ENCODE data around the gene CPEB3. TPM values are rescaled to one million over a fixed set of nuclear protein-coding genes. Genes with fewer than 3 reads are reported as not detected.

Gene CPEB3
- total and polyA plus RNA-seq, 4 donors, result 2.1 to 8.4 (median 5.1) TPM

DNA sequence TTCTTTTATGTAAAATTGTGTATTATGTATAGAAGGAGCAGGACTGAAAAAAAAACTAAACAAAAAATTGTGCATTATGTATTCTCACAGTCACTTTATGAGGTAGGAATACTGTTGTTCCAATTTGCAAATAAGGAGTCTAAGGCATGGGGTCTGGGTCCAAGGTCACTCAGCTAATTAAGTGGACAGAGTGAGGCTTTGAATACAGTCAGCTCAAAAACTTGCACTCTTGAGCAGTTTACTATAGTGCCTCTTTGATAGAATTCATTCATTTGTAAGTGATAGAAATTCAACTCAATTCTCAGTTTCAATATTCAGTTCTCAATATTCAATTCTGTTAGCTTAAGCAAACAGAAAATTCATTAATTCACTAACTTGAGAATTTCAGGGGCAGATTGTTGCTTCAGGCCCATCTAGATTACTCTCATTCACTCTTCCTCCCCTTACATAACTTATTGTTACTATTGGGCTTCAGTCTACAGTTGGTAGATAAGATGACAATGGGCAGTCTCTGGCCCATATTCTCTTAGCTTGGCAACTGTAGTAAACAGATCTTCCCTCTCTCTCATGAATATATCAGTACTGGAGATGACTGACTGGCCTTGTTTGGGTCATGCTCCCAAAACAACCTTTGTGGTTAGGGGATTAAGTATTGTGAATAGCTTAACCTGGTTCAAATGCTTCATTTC is 280.7 kb downstream of the CPEB3 start:
- Histone ChIP-seq H3K27me3 (ENCODE audit: control insufficient read depth in 4 of 4, insufficient read depth in 4 of 4, low read length in 3 of 4) (no peaks in the 10 kb centered on the region), H3K27ac (ENCODE audit: low read depth in 1 of 2, low read length in 2 of 2) (no peak overlapping the region), H3K9me3 (ENCODE audit: control insufficient read depth in 4 of 4, low read length in 3 of 4) (no peaks in the 10 kb centered on the region), H3K36me3 (ENCODE audit: control insufficient read depth in 4 of 4, insufficient read depth in 3 of 4, low read depth in 1 of 4, low read length in 3 of 4) (peaks cover 0 to 41% (median 22%) of the 10 kb centered on the region in 4 donors), H3K4me3 (ENCODE audit: low read depth in 1 of 3, low read length in 3 of 3) (no peak overlapping the region), H3K4me1 (ENCODE audit: control insufficient read depth in 4 of 4, insufficient read depth in 4 of 4, low read length in 3 of 4) (no peaks in the 10 kb centered on the region), H3K9ac (ENCODE audit: low read depth in 1 of 2, low read length in 2 of 2) (no peak overlapping the region)
- TF ChIP-seq SP1 (IDR thresholded peaks at IDR 0.05) (no peak), RAD21 (IDR thresholded peaks at IDR 0.05) (no peak), CTCF (IDR thresholded peaks at IDR 0.05; ENCODE audit: low read depth, low read length, missing input control) (no peak), NR2F2 (IDR thresholded peaks at IDR 0.05) (no peak), FOXA1 (IDR thresholded peaks at IDR 0.05) (no peak), HNF4G (IDR thresholded peaks at IDR 0.05) (no peak), ZBTB33 (IDR thresholded peaks at IDR 0.05) (no peak), TAF1 (conservative IDR thresholded peaks at IDR 0.05) (no peak), FOXA2 (IDR thresholded peaks at IDR 0.05) (no peak), EGR1 (IDR thresholded peaks at IDR 0.05; ENCODE audit: low read depth in 2 of 2) (no peak), YY1 (IDR thresholded peaks at IDR 0.05) (no peak), GABPA (IDR thresholded peaks at IDR 0.05 in 1 of 2, conservative IDR thresholded peaks at IDR 0.05 in 1 of 2) (no peak), HNF4A (conservative IDR thresholded peaks at IDR 0.05) (no peak), JUND (IDR thresholded peaks at IDR 0.05) (no peak)
- TF ChIP-seq, protein P1, sequence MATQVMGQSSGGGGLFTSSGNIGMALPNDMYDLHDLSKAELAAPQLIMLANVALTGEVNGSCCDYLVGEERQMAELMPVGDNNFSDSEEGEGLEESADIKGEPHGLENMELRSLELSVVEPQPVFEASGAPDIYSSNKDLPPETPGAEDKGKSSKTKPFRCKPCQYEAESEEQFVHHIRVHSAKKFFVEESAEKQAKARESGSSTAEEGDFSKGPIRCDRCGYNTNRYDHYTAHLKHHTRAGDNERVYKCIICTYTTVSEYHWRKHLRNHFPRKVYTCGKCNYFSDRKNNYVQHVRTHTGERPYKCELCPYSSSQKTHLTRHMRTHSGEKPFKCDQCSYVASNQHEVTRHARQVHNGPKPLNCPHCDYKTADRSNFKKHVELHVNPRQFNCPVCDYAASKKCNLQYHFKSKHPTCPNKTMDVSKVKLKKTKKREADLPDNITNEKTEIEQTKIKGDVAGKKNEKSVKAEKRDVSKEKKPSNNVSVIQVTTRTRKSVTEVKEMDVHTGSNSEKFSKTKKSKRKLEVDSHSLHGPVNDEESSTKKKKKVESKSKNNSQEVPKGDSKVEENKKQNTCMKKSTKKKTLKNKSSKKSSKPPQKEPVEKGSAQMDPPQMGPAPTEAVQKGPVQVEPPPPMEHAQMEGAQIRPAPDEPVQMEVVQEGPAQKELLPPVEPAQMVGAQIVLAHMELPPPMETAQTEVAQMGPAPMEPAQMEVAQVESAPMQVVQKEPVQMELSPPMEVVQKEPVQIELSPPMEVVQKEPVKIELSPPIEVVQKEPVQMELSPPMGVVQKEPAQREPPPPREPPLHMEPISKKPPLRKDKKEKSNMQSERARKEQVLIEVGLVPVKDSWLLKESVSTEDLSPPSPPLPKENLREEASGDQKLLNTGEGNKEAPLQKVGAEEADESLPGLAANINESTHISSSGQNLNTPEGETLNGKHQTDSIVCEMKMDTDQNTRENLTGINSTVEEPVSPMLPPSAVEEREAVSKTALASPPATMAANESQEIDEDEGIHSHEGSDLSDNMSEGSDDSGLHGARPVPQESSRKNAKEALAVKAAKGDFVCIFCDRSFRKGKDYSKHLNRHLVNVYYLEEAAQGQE (IDR thresholded peaks at IDR 0.05), result no peak
- TF ChIP-seq, protein P2, sequence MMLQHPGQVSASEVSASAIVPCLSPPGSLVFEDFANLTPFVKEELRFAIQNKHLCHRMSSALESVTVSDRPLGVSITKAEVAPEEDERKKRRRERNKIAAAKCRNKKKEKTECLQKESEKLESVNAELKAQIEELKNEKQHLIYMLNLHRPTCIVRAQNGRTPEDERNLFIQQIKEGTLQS (IDR thresholded peaks at IDR 0.05), result no peak
- TF ChIP-seq, protein P3, sequence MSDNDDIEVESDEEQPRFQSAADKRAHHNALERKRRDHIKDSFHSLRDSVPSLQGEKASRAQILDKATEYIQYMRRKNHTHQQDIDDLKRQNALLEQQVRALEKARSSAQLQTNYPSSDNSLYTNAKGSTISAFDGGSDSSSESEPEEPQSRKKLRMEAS (IDR thresholded peaks at IDR 0.05), result no peak
- DNase-seq (ENCODE audit: low spot score), result no peak

Data from liver (tissue), 9 donors.